Neuronal stem cell (in vitro differentiated cells): ENCODE measurements around the gene STIP1.

Experiments used
- DNase-seq: peaks from one replicate; pipeline ENCODE4 v3.0.0-alpha.2; 2013; ENCODE audit warnings: low spot score
- H2AFZ ChIP-seq: one replicate; pipeline ENCODE4 v1.6.1; 2013; ENCODE audit warnings: mild to moderate bottlenecking, low read length, inconsistent platforms
- H2AK5ac ChIP-seq: 2 replicates; pipeline ENCODE4 v1.6.1; 2013; ENCODE audit warnings: low read depth, mild to moderate bottlenecking, inconsistent platforms, low read length, moderate library complexity, mixed read lengths
- H2BK120ac ChIP-seq: 2 replicates; pipeline ENCODE4 v1.6.1; 2013; ENCODE audit warnings: low read depth, mild to moderate bottlenecking, inconsistent platforms, low read length, moderate library complexity, mixed read lengths
- H2BK12ac ChIP-seq: one replicate; pipeline ENCODE4 v1.6.1; 2013; ENCODE audit warnings: low read length, inconsistent platforms
- H2BK15ac ChIP-seq: 2 replicates; pipeline ENCODE4 v1.6.1; 2013; ENCODE audit warnings: mild to moderate bottlenecking, low read length, inconsistent platforms, mixed read lengths
- H2BK5ac ChIP-seq: one replicate; pipeline ENCODE4 v1.6.1; 2013; ENCODE audit warnings: inconsistent platforms, mild to moderate bottlenecking, low read length, moderate library complexity
- H3K14ac ChIP-seq: one replicate; pipeline ENCODE4 v1.6.1; 2013; ENCODE audit warnings: low read length, inconsistent platforms
- H3K18ac ChIP-seq: 2 replicates; pipeline ENCODE4 v1.6.1; 2013; ENCODE audit warnings: low read length, inconsistent platforms
- H3K23ac ChIP-seq: 2 replicates; pipeline ENCODE4 v1.6.1; 2013; ENCODE audit warnings: low read depth, mild to moderate bottlenecking, mixed read lengths, low read length, inconsistent platforms; ENCODE audit not compliant: poor library complexity
- H3K27ac ChIP-seq: replicated peaks from 3 replicates; pipeline ENCODE4 v1.5.1; 2013; ENCODE audit warnings: low read length, inconsistent platforms
- H3K27me3 ChIP-seq, 3 experiments: 2 replicates each; pipeline ENCODE4 v1.6.1; 2013; ENCODE audit warnings: low read length in 3 of 3, mild to moderate bottlenecking in 2 of 3, inconsistent platforms in 1 of 3, low read depth in 1 of 3, mixed read lengths in 1 of 3, moderate library complexity in 1 of 3; ENCODE audit not compliant: control insufficient read depth in 3 of 3, insufficient read depth in 3 of 3
- H3K36me3 ChIP-seq, 2 donors: replicated peaks in 1 of 2; 2 replicates each; pipeline ENCODE4 v1.6.1; 2013; ENCODE audit warnings: low read length in 2 of 2; ENCODE audit not compliant: control insufficient read depth in 2 of 2, insufficient read depth in 2 of 2
- H3K4ac ChIP-seq: 2 replicates; pipeline ENCODE4 v1.6.1; 2013; ENCODE audit warnings: inconsistent platforms, mild to moderate bottlenecking, low read length, moderate library complexity
- H3K4me1 ChIP-seq, 2 donors: 1 replicate in 1 of 2; 2 replicates in 1 of 2; pipeline ENCODE4 v1.6.1; 2013; ENCODE audit warnings: low read length in 2 of 2, low read depth in 1 of 2; ENCODE audit not compliant: control insufficient read depth in 2 of 2, insufficient read depth in 1 of 2
- H3K4me2 ChIP-seq: one replicate; pipeline ENCODE4 v1.6.1; 2013; ENCODE audit warnings: mild to moderate bottlenecking, low read length, inconsistent platforms; ENCODE audit not compliant: insufficient read depth, poor library complexity, severe bottlenecking
- H3K4me3 ChIP-seq, 2 donors: 2 replicates each; pipeline ENCODE4 v1.5.1; 2013; ENCODE audit warnings: low read length in 2 of 2, mild to moderate bottlenecking in 2 of 2, inconsistent platforms in 1 of 2, moderate library complexity in 1 of 2
- H3K79me1 ChIP-seq: one replicate; pipeline ENCODE4 v1.6.1; 2013; ENCODE audit warnings: low read depth, mild to moderate bottlenecking, inconsistent platforms, low read length, moderate library complexity
- H3K9ac ChIP-seq: one replicate; pipeline ENCODE4 v1.6.1; 2013; ENCODE audit warnings: mild to moderate bottlenecking, low read depth, low read length, inconsistent platforms; ENCODE audit not compliant: poor library complexity
- H3K9me3 ChIP-seq, 2 donors: replicated peaks in 1 of 2; 2 replicates each; pipeline versions ENCODE3 to v1.6.1; 2013; ENCODE audit warnings: low read length in 2 of 2, mild to moderate bottlenecking in 2 of 2, inconsistent platforms in 1 of 2, low read depth in 1 of 2, mixed read lengths in 1 of 2, moderate library complexity in 1 of 2; ENCODE audit not compliant: control insufficient read depth in 2 of 2, insufficient read depth in 1 of 2
- H4K8ac ChIP-seq: one replicate; pipeline ENCODE4 v1.6.1; 2013; ENCODE audit warnings: low read depth, mild to moderate bottlenecking, inconsistent platforms, low read length, moderate library complexity
- H4K91ac ChIP-seq: one replicate; pipeline ENCODE4 v1.6.1; 2013; ENCODE audit warnings: low read length, low read depth, mild to moderate bottlenecking, inconsistent platforms; ENCODE audit not compliant: poor library complexity
- WGBS, 2 donors: extraction: QIAGEN DNeasy Blood & Tissue Kit; methylation state at CpG; one replicate each; pipeline ENCODE4 v1.1.7; 2013; ENCODE audit warnings: missing lambda C conversion rate in 2 of 2, mixed read lengths in 1 of 2; ENCODE audit not compliant: insufficient read length in 2 of 2, insufficient replicate concordance in 1 of 2; ENCODE audit errors: extremely low coverage in 2 of 2; 5-methylcytosine and 5-hydroxymethylcytosine counted together

STIP1 gene

GRCh38 chr11:64249038-64249437 lies 63.1 kb downstream of the STIP1 start:
- Histone ChIP-seq H3K18ac (peak overlapping the region; percentile 35), H3K14ac (no peak overlapping the region), H4K91ac (no peak overlapping the region), H3K27me3 (no peaks in the 10 kb centered on the region), H2BK15ac (peak overlapping the region; percentile 33), H3K9ac (no peak overlapping the region), H4K8ac (no peak overlapping the region), H3K4ac (no peak overlapping the region), H2BK12ac (no peak overlapping the region), H3K9me3 (no peaks in the 10 kb centered on the region), H2AK5ac (peak overlapping the region; percentile 90), H2BK120ac (no peak overlapping the region), H2BK5ac (no peak overlapping the region), H3K4me1 (peaks cover 24 to 40% of the 10 kb centered on the region in 2 donors), H3K27ac (no peak overlapping the region), H3K36me3 (peaks cover 3 to 9% of the 10 kb centered on the region in 2 donors), H3K4me3 (no peak overlapping the region), H2AFZ (peak overlapping the region; percentile 65), H3K4me2 (no peak overlapping the region), H3K79me1 (peaks cover 11% of the 10 kb centered on the region), H3K23ac (peak overlapping the region; percentile 5)
- no peak for DNase-seq
- WGBS, 2 donors: no CpG with 5 or more reads among the region's 4 CpGs

GRCh38 chr11:64249563-64250414 lies 63.8 kb downstream of the STIP1 start:
- no peak overlapping the region for H2BK5ac ChIP-seq
- DNase-seq: no peak
- H2AFZ ChIP-seq: peak overlapping the region; percentile 65
- H2AK5ac ChIP-seq: peak overlapping the region; percentile 90
- H3K4ac ChIP-seq: no peak overlapping the region
- no peak overlapping the region for H3K9ac ChIP-seq
- no peak overlapping the region for H2BK15ac ChIP-seq
- no peak overlapping the region for H3K27ac ChIP-seq
- no peak overlapping the region for H3K18ac ChIP-seq
- no peaks in the 10 kb centered on the region for H3K27me3 ChIP-seq
- peaks cover 4 to 13% of the 10 kb centered on the region in 2 donors for H3K36me3 ChIP-seq
- no peaks in the 10 kb centered on the region for H3K9me3 ChIP-seq
- H4K8ac ChIP-seq: no peak overlapping the region
- WGBS, 2 donors: no CpG with 5 or more reads among the region's 8 CpGs
- no peak overlapping the region for H3K4me2 ChIP-seq
- H4K91ac ChIP-seq: no peak overlapping the region
- H3K4me1 ChIP-seq: peaks cover 24 to 40% of the 10 kb centered on the region in 2 donors
- H2BK120ac ChIP-seq: no peak overlapping the region
- H2BK12ac ChIP-seq: no peak overlapping the region
- peak overlapping the region in 1 of 2 donors; percentile 70 for H3K4me3 ChIP-seq
- no peak overlapping the region for H3K14ac ChIP-seq
- no peak overlapping the region for H3K23ac ChIP-seq
- H3K79me1 ChIP-seq: peaks cover 11% of the 10 kb centered on the region

GRCh38 chr11:64250415-64251015 lies 64.5 kb downstream of the STIP1 start:
- peak overlapping the region; percentile 70 to 71 for H3K4me3 ChIP-seq
- peaks cover 3 to 15% of the 10 kb centered on the region in 2 donors for H3K36me3 ChIP-seq
- H4K91ac ChIP-seq: peak overlapping the region; percentile 59
- peaks cover 7% of the 10 kb centered on the region for H3K79me1 ChIP-seq
- H3K4ac ChIP-seq: peak overlapping the region; percentile 56
- no peak overlapping the region for H3K27ac ChIP-seq
- H3K9me3 ChIP-seq: no peaks in the 10 kb centered on the region
- peak overlapping the region; percentile 83 for H2BK5ac ChIP-seq
- peak overlapping the region; percentile 98 for H2BK15ac ChIP-seq
- no CpG with 5 or more reads among the region's 13 CpGs for WGBS, 2 donors
- H3K18ac ChIP-seq: peak overlapping the region; percentile 98
- H2AK5ac ChIP-seq: peak overlapping the region; percentile 0
- peak overlapping the region; percentile 95 for H3K4me2 ChIP-seq
- peak overlapping the region; percentile 11 for H2BK12ac ChIP-seq
- H2AFZ ChIP-seq: peak overlapping the region; percentile 97
- peak overlapping the region; percentile 88 for H3K9ac ChIP-seq
- peak overlapping the region; percentile 49 for H4K8ac ChIP-seq
- DNase-seq: no peak
- no peak overlapping the region for H3K14ac ChIP-seq
- H3K4me1 ChIP-seq: peaks cover 21 to 36% of the 10 kb centered on the region in 2 donors
- peak overlapping the region; percentile 86 for H3K23ac ChIP-seq
- no peaks in the 10 kb centered on the region for H3K27me3 ChIP-seq
- H2BK120ac ChIP-seq: peak overlapping the region; percentile 90
